Stimulated activated effector memory CD8-positive, alpha-beta T cell treated with anti-CD3 and anti-CD28 coated beads, Interleukin-12 subunit alpha, Interleukin-12 subunit beta, amount 100 ng/mL, for 72 hours (primary cell): ENCODE measurements around the gene B4GALT2.

Source experiments
- ATAC-seq: fragments of 150-1000 bp; cut with Tn5 transposase; 2 replicates; pipeline ENCODE4 v1.10.0; 2021
- DNase-seq, 2 donors: peaks; one replicate each; pipeline ENCODE4 v3.0.0; 2021 to 2022; ENCODE audit warnings: low spot score in 2 of 2
- H3K27ac Mint-ChIP-seq: one replicate; pipeline ENCODE4 v1.8.0; 2022; ENCODE audit warnings: mild to moderate bottlenecking, mixed read lengths
- H3K36me3 Mint-ChIP-seq: one replicate; pipeline ENCODE4 v1.8.0; 2022; ENCODE audit warnings: mild to moderate bottlenecking, mixed read lengths
- H3K4me1 Mint-ChIP-seq: one replicate; pipeline ENCODE4 v1.8.0; 2022; ENCODE audit warnings: mixed read lengths
- H3K4me3 Mint-ChIP-seq: one replicate; pipeline ENCODE4 v1.8.0; 2022; ENCODE audit warnings: mild to moderate bottlenecking, mixed read lengths
- H3K9me3 Mint-ChIP-seq: one replicate; pipeline ENCODE4 v1.8.0; 2022; ENCODE audit warnings: mixed read lengths

Gene B4GALT2

DNA sequence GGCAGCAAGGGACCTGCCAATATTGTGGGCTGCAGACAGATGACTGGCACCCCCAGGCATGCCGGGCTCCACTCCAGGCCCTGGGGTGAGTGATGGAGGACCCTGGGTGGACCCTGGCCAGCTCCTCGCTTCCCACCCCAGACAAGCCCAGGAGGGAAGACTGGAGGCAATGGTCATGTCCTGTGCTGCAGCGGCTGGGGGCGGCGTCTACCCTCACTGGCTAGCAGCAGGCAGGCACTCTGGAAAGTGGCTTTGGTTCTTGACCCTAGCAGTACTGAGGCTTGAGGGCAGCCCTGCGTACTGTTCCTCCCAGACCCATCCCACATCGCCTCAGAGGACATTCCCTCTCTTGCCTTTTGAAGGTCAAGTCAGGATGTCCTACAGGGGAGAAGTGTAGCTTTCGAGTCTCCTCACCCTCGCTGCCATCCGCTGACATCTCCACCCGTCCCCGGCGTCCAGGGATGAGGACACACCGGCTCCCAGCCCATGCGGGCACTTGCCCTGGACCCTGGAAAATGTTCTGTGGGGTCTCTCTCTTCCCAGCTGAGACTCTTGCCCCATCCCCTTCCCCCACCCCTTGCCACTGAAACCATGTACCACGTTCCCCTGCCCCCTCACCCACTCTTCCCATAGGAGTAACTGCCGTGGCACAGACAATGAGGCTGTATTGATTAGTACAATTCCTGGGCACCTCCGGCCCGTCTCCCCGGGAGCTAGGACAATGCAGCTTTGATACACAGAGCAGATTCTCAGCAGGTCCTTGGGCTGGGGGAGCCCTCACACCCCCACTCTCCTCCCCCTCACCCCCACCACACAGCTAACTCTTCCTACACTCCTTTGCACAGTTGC is 37.3 kb downstream of the B4GALT2 start:
- no peak overlapping the region for H3K4me3 Mint-ChIP-seq
- ATAC-seq (no peak), DNase-seq (no peak)
- H3K36me3 Mint-ChIP-seq = no peaks in the 10 kb centered on the region
- no peak overlapping the region for H3K27ac Mint-ChIP-seq
- H3K4me1 Mint-ChIP-seq = no peaks in the 10 kb centered on the region
- no peaks in the 10 kb centered on the region for H3K9me3 Mint-ChIP-seq

DNA sequence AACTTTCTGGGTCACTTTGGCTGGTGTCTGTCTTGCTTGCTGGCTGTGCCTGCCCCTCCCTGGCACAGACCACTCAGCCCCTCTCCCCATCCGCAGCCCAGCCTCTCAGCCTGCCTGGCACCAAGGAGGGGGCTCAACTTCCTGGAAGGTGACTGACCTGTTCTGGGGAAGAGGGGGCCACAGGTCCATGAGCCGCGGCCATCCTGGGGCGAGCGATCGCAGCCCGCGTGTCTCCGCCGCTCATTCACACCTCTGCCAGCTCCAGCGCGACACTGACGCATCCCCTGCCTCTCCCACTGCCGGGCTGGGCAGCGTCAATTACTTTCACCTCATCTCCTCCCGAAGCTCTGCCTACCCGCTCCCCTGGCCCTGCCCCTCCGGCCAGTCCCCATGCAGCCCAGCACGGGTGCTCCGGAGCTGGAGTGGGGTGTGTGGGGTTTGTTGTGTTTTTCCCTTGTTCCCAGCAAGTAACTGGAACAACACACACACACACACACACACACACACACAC is 37.9 kb downstream of the B4GALT2 start:
- H3K9me3 Mint-ChIP-seq = no peaks in the 10 kb centered on the region
- DNase-seq = no peak
- no peak overlapping the region for H3K27ac Mint-ChIP-seq
- H3K36me3 Mint-ChIP-seq = no peaks in the 10 kb centered on the region
- H3K4me1 Mint-ChIP-seq = no peaks in the 10 kb centered on the region
- H3K4me3 Mint-ChIP-seq = no peak overlapping the region
- no peak for ATAC-seq

DNA sequence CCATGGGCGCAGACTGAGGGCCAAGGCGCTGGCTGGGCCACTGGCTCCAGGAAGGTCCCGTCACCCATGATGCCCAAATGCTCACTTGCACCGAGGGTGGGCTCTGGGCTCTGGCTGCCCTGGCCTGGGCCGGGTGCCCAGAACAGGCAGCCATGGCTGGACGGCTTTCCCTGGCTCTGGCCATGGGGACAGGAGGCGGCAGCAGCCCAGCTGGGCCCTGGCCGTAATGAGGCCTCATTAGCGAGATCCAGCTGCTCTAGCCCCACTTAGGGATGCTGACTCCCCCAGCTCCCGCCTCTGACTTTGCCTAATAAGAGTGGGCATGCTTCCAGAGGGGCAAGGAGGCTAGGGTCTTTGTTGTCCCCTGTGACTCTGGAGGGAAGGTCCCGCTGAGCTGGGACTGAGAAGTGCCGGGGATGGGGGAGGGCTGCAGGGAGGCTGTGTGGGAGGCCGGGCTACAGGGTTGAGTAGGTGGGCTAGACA is 40.5 kb downstream of the B4GALT2 start:
- DNase-seq = no peak
- no peak overlapping the region for H3K27ac Mint-ChIP-seq
- no peak for ATAC-seq
- no peaks in the 10 kb centered on the region for H3K4me1 Mint-ChIP-seq
- H3K9me3 Mint-ChIP-seq = no peaks in the 10 kb centered on the region
- H3K4me3 Mint-ChIP-seq = no peak overlapping the region
- no peaks in the 10 kb centered on the region for H3K36me3 Mint-ChIP-seq

- Mint-ChIP-seq H3K27ac (no peak overlapping the region), H3K36me3 (no peaks in the 10 kb centered on the region), H3K9me3 (no peaks in the 10 kb centered on the region), H3K4me1 (no peaks in the 10 kb centered on the region), H3K4me3 (no peak overlapping the region)
- ATAC-seq (no peak), DNase-seq (no peak)
Observed at GRCh38 chr1:44020464-44020863, 41.5 kb downstream of the B4GALT2 start.

DNA sequence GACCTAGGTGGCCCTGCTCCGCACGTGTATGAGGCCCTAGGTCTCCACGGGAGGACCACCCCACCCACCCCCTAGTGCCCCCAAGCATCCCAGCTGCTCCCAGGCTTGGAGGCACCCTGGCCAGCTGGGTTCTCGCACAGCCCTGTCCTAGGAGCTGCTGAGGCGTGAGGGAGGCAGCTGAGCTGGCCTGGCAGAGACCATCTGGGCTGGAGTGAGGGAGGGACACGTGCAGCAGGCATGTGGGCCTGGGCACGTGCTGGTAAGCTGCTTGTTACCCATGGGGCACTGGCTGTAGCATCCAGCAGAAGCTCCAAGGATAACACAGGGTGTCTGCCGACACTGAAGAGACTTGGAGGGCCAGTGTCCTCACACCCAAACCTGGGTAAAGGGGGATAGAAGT is 42.1 kb downstream of the B4GALT2 start:
- H3K4me1 Mint-ChIP-seq = no peaks in the 10 kb centered on the region
- no peaks in the 10 kb centered on the region for H3K9me3 Mint-ChIP-seq
- no peaks in the 10 kb centered on the region for H3K36me3 Mint-ChIP-seq
- DNase-seq = no peak
- no peak overlapping the region for H3K4me3 Mint-ChIP-seq
- no peak for ATAC-seq
- H3K27ac Mint-ChIP-seq = no peak overlapping the region

GRCh38 chr1:44021581-44022321 is 42.7 kb downstream of the B4GALT2 start:
- H3K27ac Mint-ChIP-seq = no peak overlapping the region
- no peaks in the 10 kb centered on the region for H3K9me3 Mint-ChIP-seq
- no peak overlapping the region for H3K4me3 Mint-ChIP-seq
- peak; percentile 9 for ATAC-seq
- no peaks in the 10 kb centered on the region for H3K36me3 Mint-ChIP-seq
- H3K4me1 Mint-ChIP-seq = no peaks in the 10 kb centered on the region
- no peak for DNase-seq

DNA sequence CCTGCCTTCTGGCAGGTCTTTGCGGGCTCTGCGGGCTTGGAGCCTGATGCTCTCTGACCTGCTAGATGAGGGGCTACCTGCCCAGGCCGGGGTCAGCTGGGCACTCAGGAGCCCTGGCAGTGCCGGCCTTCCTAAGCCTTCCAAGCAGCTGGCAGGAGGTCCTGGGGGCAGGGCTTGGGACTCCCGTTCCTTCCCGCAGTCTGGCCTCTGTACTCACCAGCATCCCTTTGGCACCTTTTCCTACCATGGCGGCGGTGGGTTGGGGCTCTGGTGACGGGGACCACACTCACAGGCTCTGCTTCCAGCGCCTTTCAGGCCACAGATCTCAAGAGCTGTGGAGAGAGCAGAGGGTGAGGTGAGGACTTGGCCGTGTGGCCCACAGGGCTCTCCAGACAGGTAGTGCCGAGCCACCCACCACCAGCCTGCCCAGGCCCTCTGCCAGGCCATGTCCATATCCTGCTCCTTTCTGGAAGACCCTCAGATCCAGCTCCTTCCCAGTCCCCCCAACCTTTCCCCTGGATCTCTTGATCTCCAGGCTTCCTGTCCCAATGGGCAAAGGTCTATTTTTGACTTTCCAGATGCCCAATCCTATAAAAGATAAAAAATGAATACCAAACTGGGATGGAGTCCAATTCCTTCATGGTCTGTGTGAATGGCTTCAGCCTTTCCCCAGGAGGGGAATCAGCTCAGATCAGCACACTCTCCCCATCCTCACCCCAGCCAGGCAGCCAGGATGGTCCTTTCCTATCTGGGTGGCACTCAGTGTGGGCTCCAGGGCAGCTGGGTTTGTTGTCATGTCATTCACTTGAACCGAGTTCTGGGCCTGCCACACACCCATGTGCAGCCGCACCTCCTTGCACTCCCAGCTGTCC is 45.3 kb downstream of the B4GALT2 start:
- Mint-ChIP-seq H3K36me3 (no peaks in the 10 kb centered on the region), H3K4me3 (no peak overlapping the region), H3K27ac (no peak overlapping the region), H3K9me3 (no peaks in the 10 kb centered on the region), H3K4me1 (peaks cover 16% of the 10 kb centered on the region)
- no peak for ATAC-seq
- DNase-seq = no peak

DNA sequence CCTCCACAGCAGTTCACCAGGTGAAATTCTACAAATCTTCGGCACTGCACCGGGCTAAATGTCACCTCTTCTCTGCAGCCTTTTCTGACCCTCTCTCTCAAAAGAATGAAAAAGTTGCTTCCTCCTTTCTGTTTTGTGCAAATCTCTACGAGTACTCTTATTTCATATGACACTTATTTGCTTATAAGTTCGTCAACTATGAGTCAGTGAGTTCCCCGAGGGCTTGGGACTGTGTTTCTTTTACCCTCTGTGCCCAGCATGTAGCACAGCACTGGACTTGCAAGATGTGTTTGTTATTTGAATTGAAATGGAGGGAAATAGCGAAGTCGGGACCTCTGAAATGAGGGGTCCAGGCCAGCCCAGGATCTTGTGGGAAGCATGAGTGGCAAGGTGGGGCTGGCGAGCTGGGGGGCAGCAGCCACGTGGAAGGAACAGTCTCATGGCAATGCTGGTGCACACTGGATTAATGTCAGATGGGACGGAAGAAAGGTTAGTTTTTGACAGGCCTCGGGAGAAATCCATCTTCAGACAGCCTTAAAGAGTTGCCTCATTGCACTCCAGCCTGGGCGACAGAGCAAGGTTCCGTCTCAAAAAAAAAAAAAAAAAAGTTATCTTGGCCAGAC is 46.0 kb downstream of the B4GALT2 start:
- ATAC-seq = no peak
- no peak overlapping the region for H3K27ac Mint-ChIP-seq

GRCh38 chr1:44025816-44026215 is 46.8 kb downstream of the B4GALT2 start:
- ATAC-seq = no peak
- H3K9me3 Mint-ChIP-seq = no peaks in the 10 kb centered on the region
- H3K4me3 Mint-ChIP-seq = no peak overlapping the region
- no peak for DNase-seq
- H3K4me1 Mint-ChIP-seq = peaks cover 24% of the 10 kb centered on the region
- no peak overlapping the region for H3K27ac Mint-ChIP-seq
- no peaks in the 10 kb centered on the region for H3K36me3 Mint-ChIP-seq

More for the DNA sequence above, 46.0 kb downstream of the B4GALT2 start:
- Mint-ChIP-seq H3K9me3 (no peaks in the 10 kb centered on the region), H3K4me1 (peaks cover 23% of the 10 kb centered on the region), H3K4me3 (no peak overlapping the region), H3K36me3 (no peaks in the 10 kb centered on the region)
- DNase-seq = no peak

DNA sequence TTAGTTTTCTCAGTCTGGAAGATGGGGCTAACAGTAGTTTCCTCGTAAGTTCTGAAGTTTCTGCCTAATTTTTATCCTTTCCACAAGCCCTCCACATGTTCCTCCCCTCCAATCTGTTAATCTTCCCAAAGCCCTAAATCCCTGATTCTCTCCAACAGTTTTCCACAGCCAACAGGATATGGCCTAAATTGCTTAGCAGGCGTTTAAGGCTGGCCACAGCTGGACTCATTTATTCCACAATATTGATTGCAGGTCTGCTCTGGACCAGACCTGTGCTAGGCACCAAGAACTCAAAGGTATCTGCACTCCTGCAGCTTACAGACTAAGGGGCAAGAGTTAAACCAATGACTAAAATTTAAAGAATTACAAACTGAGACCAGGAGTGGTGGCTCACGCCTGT is 48.3 kb downstream of the B4GALT2 start:
- H3K36me3 Mint-ChIP-seq = peaks cover 12% of the 10 kb centered on the region
- DNase-seq (no peak), ATAC-seq (no peak)
- no peak overlapping the region for H3K4me3 Mint-ChIP-seq
- H3K27ac Mint-ChIP-seq = peak overlapping the region; percentile 35
- H3K4me1 Mint-ChIP-seq = peaks cover 36% of the 10 kb centered on the region
- H3K9me3 Mint-ChIP-seq = no peaks in the 10 kb centered on the region

DNA sequence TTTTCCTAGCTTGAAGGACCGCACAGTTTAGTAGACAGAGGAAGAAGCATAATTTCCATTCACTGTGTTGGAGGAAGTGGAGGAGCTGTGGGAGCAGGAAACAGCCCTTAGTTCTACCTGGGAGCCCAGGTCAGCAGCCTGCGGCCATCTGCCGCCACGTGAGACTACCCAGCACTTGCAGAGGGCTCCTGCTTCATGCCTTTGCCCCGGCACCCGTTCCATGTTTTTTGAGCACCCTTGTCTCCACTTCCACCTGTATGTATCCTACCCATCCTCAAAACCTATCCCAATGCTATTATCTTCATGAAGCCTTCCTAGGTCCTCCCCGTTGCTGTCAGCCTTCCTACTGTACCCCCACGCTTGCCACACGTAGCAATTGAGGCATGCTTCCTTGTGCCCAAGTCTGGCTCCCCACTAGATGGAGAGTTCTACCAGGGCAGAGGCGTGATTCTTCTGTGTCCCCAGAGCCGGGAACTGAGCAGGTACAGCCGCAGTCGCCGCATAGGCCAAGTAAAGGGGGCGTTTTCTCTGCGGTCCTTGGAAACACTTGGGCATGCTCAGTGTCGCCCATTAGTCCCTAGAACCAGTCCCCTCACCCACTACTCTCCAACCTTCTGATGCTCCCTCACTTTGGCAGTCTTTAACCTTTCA is 50.4 kb downstream of the B4GALT2 start:
- Mint-ChIP-seq H3K27ac (peak overlapping the region; percentile 93), H3K4me3 (peak overlapping the region; percentile 90), H3K36me3 (peaks cover 12% of the 10 kb centered on the region), H3K4me1 (peaks cover 36% of the 10 kb centered on the region), H3K9me3 (no peaks in the 10 kb centered on the region)
- DNase-seq (no peak), ATAC-seq (peak; percentile 41)

DNA sequence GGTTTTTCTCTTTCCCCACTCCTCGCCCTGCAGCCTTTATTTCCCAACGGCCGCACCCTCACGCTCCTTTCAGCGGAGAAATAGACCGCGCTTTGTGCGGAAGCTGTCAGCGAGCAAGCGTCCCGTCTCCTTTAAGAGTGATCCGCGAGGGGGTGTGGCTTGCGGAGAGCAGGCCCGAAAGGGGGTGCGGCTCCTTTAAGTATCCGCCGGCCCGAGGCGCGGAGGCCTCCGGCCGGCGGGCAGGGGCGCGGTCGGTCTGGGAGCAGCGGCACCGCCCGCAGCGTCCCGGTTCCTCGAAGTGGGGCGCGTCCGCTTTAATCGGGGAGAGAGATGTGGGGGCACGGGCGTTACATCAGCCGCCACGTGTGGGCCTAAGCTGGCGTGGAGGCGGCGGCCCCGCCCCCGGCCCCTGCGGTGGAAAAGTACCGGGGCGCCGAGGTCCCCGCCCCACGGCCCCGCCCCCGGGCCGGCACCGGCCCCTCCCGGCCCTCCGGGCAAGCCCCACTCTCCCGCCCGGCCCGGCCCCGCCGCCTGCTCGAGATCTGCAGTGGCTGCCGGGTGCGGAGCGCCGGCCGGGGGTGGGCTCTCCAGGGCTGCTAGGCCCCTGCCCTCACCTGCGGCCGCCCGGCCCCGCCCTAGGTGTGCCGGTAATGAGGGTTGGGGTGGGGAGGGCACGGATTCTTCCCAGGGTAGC is 51.0 kb downstream of the B4GALT2 start:
- Mint-ChIP-seq H3K36me3 (peaks cover 12% of the 10 kb centered on the region), H3K9me3 (no peaks in the 10 kb centered on the region), H3K27ac (peak overlapping the region; percentile 93), H3K4me3 (peak overlapping the region; percentile 90), H3K4me1 (peaks cover 36% of the 10 kb centered on the region)
- DNase-seq (peak; percentile 78 to 94), ATAC-seq (peak; percentile 87)

DNA sequence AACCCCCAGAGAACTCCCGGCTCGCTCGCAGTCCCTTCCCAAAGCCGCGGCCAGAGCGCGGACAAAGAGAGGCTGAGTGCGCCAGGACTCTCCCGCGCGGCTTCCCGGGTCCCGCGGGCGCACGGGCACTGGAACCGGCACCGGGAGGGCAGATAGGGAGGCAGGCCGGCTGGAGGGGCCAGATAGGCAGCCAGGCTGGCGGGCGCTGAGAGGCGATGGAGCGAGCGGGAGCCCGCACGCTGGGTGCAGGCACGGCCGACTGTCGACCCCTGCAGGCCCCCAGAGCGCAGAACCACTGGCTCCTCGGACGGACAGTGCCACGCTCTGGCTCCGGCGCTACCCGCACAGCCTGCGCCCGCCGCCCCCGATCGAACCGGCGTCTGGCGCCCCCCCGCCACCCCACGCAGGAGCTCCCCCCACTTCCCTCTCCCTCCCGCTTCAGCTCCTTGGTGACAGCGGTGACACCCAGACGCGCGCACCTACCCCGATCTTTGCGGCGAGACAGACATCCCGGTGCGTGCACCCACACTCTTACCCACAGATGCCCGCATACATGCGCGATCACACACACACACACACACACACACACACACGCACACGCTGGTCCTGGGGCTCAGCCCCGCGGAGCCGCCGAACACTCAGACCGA is 51.7 kb downstream of the B4GALT2 start:
- Mint-ChIP-seq H3K9me3 (no peaks in the 10 kb centered on the region), H3K36me3 (peaks cover 12% of the 10 kb centered on the region), H3K4me1 (peaks cover 36% of the 10 kb centered on the region), H3K27ac (peak overlapping the region; percentile 80), H3K4me3 (peak overlapping the region; percentile 90)
- DNase-seq = no peak
- peak; percentile 52 for ATAC-seq
